ENCODE results near the gene EDIL3.

The EDIL3 gene

GRCh38 chr5:83973925-83974815 is 410.5 kb downstream of the EDIL3 start:
- no peak for DNase-seq (ENCODE audit: insufficient read length, low spot score)
- no peak for FAIRE-seq
- no peak for TF ChIP-seq CTCF (IDR thresholded peaks at IDR 0.05; ENCODE audit: insufficient read depth, missing control alignments)

- no peak for TF ChIP-seq CTCF (IDR thresholded peaks at IDR 0.05; ENCODE audit: insufficient read depth, missing control alignments)
- FAIRE-seq, result no peak
- DNase-seq (ENCODE audit: insufficient read length, low spot score), result no peak
Measured at GRCh38 chr5:83972909-83973308, 411.8 kb downstream of the EDIL3 start.

GRCh38 chr5:83972236-83972635 is 412.4 kb downstream of the EDIL3 start:
- DNase-seq (ENCODE audit: insufficient read length, low spot score) (no peak), FAIRE-seq (no peak)
- TF ChIP-seq CTCF (IDR thresholded peaks at IDR 0.05; ENCODE audit: insufficient read depth, missing control alignments), result no peak

GRCh38 chr5:83967417-83967816 is 417.3 kb downstream of the EDIL3 start:
- DNase-seq (ENCODE audit: insufficient read length, low spot score), result no peak
- TF ChIP-seq CTCF (IDR thresholded peaks at IDR 0.05; ENCODE audit: insufficient read depth, missing control alignments), result no peak
- no peak for FAIRE-seq

GRCh38 chr5:83965441-83965840 is 419.2 kb downstream of the EDIL3 start:
- TF ChIP-seq CTCF (IDR thresholded peaks at IDR 0.05; ENCODE audit: insufficient read depth, missing control alignments), result no peak
- no peak for DNase-seq (ENCODE audit: insufficient read length, low spot score)
- FAIRE-seq, result no peak

- no peak for TF ChIP-seq CTCF (IDR thresholded peaks at IDR 0.05; ENCODE audit: insufficient read depth, missing control alignments)
- DNase-seq (ENCODE audit: insufficient read length, low spot score), result no peak
- FAIRE-seq, result no peak
Measured at GRCh38 chr5:83964271-83964670, 420.4 kb downstream of the EDIL3 start.

- no peak for FAIRE-seq
Measured at GRCh38 chr5:83957188-83957587, 427.5 kb downstream of the EDIL3 start.

More at GRCh38 chr5:83957188-83957587, 427.5 kb downstream of the EDIL3 start:
- DNase-seq (ENCODE audit: insufficient read length, low spot score), result no peak
- no peak for TF ChIP-seq CTCF (IDR thresholded peaks at IDR 0.05; ENCODE audit: insufficient read depth, missing control alignments)

Measured in D721Med (cell line).